ENCODE results near the gene MOCOS. TPM values are rescaled to one million over a fixed set of nuclear protein-coding genes. Genes with fewer than 3 reads are reported as not detected.
A peak's percentile ranks its signal among the peaks of the same experiment; 100 is the strongest.

The MOCOS gene, protein sequence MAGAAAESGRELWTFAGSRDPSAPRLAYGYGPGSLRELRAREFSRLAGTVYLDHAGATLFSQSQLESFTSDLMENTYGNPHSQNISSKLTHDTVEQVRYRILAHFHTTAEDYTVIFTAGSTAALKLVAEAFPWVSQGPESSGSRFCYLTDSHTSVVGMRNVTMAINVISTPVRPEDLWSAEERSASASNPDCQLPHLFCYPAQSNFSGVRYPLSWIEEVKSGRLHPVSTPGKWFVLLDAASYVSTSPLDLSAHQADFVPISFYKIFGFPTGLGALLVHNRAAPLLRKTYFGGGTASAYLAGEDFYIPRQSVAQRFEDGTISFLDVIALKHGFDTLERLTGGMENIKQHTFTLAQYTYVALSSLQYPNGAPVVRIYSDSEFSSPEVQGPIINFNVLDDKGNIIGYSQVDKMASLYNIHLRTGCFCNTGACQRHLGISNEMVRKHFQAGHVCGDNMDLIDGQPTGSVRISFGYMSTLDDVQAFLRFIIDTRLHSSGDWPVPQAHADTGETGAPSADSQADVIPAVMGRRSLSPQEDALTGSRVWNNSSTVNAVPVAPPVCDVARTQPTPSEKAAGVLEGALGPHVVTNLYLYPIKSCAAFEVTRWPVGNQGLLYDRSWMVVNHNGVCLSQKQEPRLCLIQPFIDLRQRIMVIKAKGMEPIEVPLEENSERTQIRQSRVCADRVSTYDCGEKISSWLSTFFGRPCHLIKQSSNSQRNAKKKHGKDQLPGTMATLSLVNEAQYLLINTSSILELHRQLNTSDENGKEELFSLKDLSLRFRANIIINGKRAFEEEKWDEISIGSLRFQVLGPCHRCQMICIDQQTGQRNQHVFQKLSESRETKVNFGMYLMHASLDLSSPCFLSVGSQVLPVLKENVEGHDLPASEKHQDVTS
- 4.2 TPM for total RNA-seq
- long read RNA-seq, full-length matches to known transcripts = 2 of 5 reads
- long read RNA-seq, partial matches to known transcripts = 0 of 5 reads
- long read RNA-seq, other reads (novel, unspliced or antisense) = 3 of 5 reads

DNA sequence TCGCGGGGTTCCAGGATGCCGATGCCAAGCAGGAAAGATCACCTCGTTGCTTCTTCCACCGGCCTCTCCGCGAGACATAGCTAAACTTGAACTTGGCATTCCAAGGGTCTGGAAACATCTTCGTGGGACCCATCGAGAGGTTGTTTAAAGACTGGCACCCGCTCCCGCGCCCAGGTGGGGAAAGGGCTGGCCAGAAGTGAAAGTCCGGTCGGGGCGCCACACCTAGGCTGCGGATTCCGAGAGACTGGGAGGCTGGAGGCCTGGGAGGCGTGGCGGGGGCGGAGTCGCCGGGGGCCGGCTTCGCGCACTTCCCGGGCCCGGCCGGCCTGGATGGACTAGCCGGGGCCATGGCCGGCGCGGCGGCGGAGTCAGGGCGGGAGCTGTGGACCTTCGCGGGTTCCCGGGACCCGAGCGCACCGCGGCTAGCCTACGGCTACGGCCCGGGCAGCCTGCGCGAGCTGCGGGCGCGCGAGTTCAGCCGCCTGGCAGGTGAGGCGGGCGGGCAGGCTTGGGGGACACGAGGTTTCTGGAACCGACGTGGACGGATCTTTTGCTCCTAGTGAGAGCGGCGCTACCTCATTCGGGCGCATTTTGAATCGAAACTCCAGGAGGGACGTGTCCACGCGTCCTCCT, at the start of gene MOCOS:
MOCOS (plus strand) TSS at position 305 of the 633 bp plus-strand sequence; CDS start at position 348, 43 bp downstream.
- peak within 1 kb of the TSS; percentile 55 for H3K27ac ChIP-seq
- H3K36me3 ChIP-seq = no peaks in the 10 kb centered on the region
- intact Hi-C loops (cut with DNase I) = no loop called here
- H3K4me1 ChIP-seq = peaks cover 21% of the 10 kb centered on the region
- peak within 1 kb of the TSS; percentile 78 for H3K4me3 ChIP-seq
- ATAC-seq = peak; percentile 96 to 99
- no peaks in the 10 kb centered on the region for H3K9me3 ChIP-seq
- no peaks in the 10 kb centered on the region for H3K27me3 ChIP-seq (ENCODE audit: low read depth)
- TF ChIP-seq, protein P1, sequence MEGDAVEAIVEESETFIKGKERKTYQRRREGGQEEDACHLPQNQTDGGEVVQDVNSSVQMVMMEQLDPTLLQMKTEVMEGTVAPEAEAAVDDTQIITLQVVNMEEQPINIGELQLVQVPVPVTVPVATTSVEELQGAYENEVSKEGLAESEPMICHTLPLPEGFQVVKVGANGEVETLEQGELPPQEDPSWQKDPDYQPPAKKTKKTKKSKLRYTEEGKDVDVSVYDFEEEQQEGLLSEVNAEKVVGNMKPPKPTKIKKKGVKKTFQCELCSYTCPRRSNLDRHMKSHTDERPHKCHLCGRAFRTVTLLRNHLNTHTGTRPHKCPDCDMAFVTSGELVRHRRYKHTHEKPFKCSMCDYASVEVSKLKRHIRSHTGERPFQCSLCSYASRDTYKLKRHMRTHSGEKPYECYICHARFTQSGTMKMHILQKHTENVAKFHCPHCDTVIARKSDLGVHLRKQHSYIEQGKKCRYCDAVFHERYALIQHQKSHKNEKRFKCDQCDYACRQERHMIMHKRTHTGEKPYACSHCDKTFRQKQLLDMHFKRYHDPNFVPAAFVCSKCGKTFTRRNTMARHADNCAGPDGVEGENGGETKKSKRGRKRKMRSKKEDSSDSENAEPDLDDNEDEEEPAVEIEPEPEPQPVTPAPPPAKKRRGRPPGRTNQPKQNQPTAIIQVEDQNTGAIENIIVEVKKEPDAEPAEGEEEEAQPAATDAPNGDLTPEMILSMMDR (IDR thresholded peaks at IDR 0.05) = no peak
- peak; percentile 90 for DNase-seq

DNA sequence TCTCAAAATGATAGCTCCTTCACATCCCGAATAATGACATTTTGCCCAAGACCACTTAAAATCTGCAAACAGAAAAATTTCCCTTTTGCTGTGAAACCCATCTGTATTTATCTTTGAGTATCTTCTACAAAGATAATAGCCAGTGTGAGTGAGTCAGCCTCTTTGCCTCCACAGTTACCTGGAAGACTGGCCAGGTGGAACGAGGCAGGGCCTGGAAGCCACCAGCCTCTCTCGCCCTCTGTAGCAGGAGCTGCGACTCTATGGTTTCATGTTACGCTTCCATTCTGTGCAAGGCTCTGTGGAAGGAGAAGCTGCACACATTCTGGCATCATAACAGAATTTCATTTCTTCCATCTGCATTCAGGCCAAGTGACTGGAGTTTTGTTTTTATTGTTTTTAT, 48.1 kb upstream of the MOCOS start:
- TF ChIP-seq, protein P1 (IDR thresholded peaks at IDR 0.05) = no peak
- intact Hi-C loops (cut with DNase I) = no loop called here
- Histone ChIP-seq H3K27ac (no peak overlapping the region), H3K4me1 (no peaks in the 10 kb centered on the region), H3K4me3 (no peak overlapping the region), H3K36me3 (peaks cover 85% of the 10 kb centered on the region), H3K9me3 (no peaks in the 10 kb centered on the region), H3K27me3 (ENCODE audit: low read depth) (no peaks in the 10 kb centered on the region)
- no peak for DNase-seq
- ATAC-seq = no peak

DNA sequence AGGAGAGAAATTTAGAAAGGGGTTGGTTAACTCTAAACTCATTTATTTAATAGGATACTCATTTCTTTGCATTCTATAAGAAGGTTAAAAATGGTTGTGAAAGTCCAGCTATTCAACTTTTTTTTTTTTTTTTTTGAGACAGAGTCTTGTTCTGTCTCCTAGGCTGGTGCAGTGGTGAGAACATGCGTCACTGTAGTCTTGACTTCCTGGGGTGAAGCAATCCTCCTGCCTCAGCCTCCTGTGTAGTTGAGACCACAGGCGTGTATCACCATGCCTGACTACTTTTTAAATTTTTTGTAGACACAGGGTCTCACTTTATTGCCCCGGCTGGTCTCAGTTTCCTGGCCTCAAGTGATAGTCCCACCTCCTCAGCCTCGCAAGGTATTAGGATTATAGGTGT, 45.7 kb upstream of the MOCOS start:
- DNase-seq (no peak), ATAC-seq (no peak)
- intact Hi-C loops (cut with DNase I) = no loop called here
- Histone ChIP-seq H3K4me1 (no peaks in the 10 kb centered on the region), H3K9me3 (no peaks in the 10 kb centered on the region), H3K4me3 (no peak overlapping the region), H3K36me3 (peaks cover 100% of the 10 kb centered on the region), H3K27ac (no peak overlapping the region), H3K27me3 (ENCODE audit: low read depth) (no peaks in the 10 kb centered on the region)
- TF ChIP-seq, protein P1 (IDR thresholded peaks at IDR 0.05) = no peak

DNA sequence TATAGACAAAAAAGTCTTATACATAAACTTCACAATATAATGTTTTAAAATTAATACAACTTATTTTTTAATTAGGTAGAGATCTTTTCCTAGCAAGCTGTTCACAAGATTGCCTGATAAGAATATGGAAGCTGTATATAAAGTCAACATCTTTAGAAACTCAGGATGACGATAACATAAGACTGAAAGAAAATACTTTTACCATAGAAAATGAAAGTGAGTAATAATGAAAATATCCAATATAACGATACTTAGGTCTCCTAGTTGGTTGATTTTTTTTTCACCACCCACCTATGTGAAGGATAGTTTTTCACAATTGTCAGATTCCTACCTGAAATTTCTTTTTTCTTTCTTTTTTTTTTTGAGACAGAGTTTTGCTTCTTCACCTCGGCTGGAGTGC, 44.5 kb upstream of the MOCOS start:
- ATAC-seq = no peak
- H3K27me3 ChIP-seq (ENCODE audit: low read depth) = no peaks in the 10 kb centered on the region
- peaks cover 100% of the 10 kb centered on the region for H3K36me3 ChIP-seq
- no peaks in the 10 kb centered on the region for H3K9me3 ChIP-seq
- no peaks in the 10 kb centered on the region for H3K4me1 ChIP-seq
- intact Hi-C loops (cut with DNase I) = no loop called here
- no peak for DNase-seq
- TF ChIP-seq, protein P1 (IDR thresholded peaks at IDR 0.05) = no peak
- H3K4me3 ChIP-seq = no peak overlapping the region
- no peak overlapping the region for H3K27ac ChIP-seq

DNA sequence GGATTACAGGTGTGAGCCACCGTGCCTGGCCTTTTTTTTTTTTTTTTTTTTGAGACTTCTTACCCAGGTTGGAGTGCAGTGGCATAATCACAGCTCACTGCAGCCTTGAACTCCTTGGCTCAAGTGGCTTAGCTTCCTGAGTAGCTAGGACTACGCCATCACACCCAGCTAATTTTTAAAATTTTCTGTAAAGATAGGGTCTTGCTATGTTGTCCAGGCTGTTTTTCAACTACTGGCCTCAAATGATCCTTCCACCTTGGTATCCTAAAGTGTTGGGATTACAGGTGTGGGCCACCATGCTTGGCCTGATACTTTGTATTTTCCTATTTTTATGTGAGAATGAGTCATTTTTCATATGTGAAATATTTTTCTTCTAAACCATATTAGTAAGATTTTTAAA, 43.9 kb upstream of the MOCOS start:
- ATAC-seq (no peak), DNase-seq (no peak)
- TF ChIP-seq, protein P1 (IDR thresholded peaks at IDR 0.05) = no peak
- H3K36me3 ChIP-seq = peaks cover 100% of the 10 kb centered on the region
- no peaks in the 10 kb centered on the region for H3K4me1 ChIP-seq
- no peak overlapping the region for H3K4me3 ChIP-seq
- no peaks in the 10 kb centered on the region for H3K9me3 ChIP-seq
- no peaks in the 10 kb centered on the region for H3K27me3 ChIP-seq (ENCODE audit: low read depth)
- H3K27ac ChIP-seq = no peak overlapping the region
- intact Hi-C loops (cut with DNase I) = no loop called here
